ENCODE data around the gene HIBCH. TPM values are rescaled to one million over a fixed set of nuclear protein-coding genes. Genes with fewer than 3 reads are reported as not detected.

The HIBCH gene
- total and polyA plus RNA-seq, 2 of the 13 experiments (the other 11 are each of a cell fraction or from before 2014, with no cell fraction given): 18.8 to 49.5 TPM

- TF ChIP-seq ZBTB40 (IDR thresholded peaks at IDR 0.05) (no peak), ZBTB40 (CRISPR knock-in tag; IDR thresholded peaks at IDR 0.05) (peak; percentile 95), ZBTB20 (CRISPR knock-in tag; IDR thresholded peaks at IDR 0.05; ENCODE audit: borderline replicate concordance, low read depth) (peak; percentile 93), ZHX1 (CRISPR knock-in tag; IDR thresholded peaks at IDR 0.05; ENCODE audit: low read depth) (peak; percentile 94), GPBP1L1 (CRISPR knock-in tag; IDR thresholded peaks at IDR 0.05) (no peak), ZHX2 (IDR thresholded peaks at IDR 0.05; ENCODE audit: low read depth) (no peak), ZHX2 (CRISPR knock-in tag; IDR thresholded peaks at IDR 0.05; ENCODE audit: borderline replicate concordance) (no peak)
These were observed 33.3 kb upstream of the HIBCH start (continued) for GRCh38 chr2:190352668-190353536.
